Left ventricle myocardium inferior (tissue), 1 donor: Measurements from ENCODE around the gene KCNE1. TPM values are rescaled to one million over a fixed set of nuclear protein-coding genes. Genes with fewer than 3 reads are reported as not detected.
"Not testable (repeated sequence)": the region's sequence is repeated elsewhere in the genome, so short reads cannot be mapped to it uniquely, and the experiment has no call there.

ENCODE experiments used
- DNase-seq: peaks from one replicate; pipeline ENCODE4 v3.0.0-alpha.2; 2020
- H3K27ac ChIP-seq: fragments of 200-600 bp; replicated peaks from 2 replicates; pipeline ENCODE4 v1.8.0; 2021
- H3K27me3 ChIP-seq: fragments of 200-600 bp; 2 replicates; pipeline ENCODE4 v1.8.0; 2021; ENCODE audit warnings: low read depth
- H3K36me3 ChIP-seq: fragments of 200-600 bp; 2 replicates; pipeline ENCODE4 v1.8.0; 2021
- H3K4me1 ChIP-seq: fragments of 200-600 bp; 2 replicates; pipeline ENCODE4 v1.8.0; 2021
- H3K4me3 ChIP-seq: fragments of 200-600 bp; 2 replicates; pipeline ENCODE4 v1.8.0; 2021; ENCODE audit warnings: mild to moderate bottlenecking, moderate library complexity
- H3K9me3 ChIP-seq: fragments of 200-600 bp; replicated peaks from 2 replicates; pipeline ENCODE4 v1.8.0; 2021
- intact Hi-C: fragments of 100-400 bp; cut with micrococcal nuclease; formaldehyde crosslinking; loops from one replicate; pipeline ENCODE4 v1.11.0; 2022
- total RNA-seq: library from RNA; stranded (reverse); fragmentation: NEBNext Ultra II Directional; extraction: Animal tissue kit (Norgen Biotek cat#: 25700); gene quantifications from one replicate; pipeline ENCODE4 v1.2.1, GENCODE V29; 2021
- donor health status: DM: no; HTN: yes; CAD: no; lungs with severe emphysema.

The KCNE1 gene
- total RNA-seq, 1 donor from 2014 or later = 4.8 TPM

DNA sequence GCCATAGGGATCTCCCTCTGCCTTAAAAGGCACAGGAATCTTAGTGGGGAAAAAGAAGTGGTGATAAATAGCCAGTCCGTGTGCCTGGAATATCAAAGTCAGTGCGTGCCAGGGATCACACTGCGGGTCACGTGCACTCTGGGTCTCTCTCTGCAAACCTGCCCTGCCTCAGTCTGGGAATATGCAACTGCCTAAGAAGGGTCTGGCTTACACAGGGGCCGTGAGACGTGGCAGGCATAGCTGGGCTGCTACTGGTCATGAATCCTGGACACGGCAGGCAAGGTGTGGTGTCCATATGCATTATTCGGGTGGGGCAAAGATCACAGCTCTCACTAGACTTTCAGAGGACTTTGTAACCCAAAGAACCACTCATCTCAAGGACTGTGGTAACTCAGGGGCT, 65.0 kb downstream of the KCNE1 start:
- intact Hi-C loops, H3K4me1 ChIP-seq, H3K4me3 ChIP-seq, H3K27me3 ChIP-seq, H3K36me3 ChIP-seq, H3K9me3 ChIP-seq, DNase-seq, H3K27ac ChIP-seq: not testable (repeated sequence)

DNA sequence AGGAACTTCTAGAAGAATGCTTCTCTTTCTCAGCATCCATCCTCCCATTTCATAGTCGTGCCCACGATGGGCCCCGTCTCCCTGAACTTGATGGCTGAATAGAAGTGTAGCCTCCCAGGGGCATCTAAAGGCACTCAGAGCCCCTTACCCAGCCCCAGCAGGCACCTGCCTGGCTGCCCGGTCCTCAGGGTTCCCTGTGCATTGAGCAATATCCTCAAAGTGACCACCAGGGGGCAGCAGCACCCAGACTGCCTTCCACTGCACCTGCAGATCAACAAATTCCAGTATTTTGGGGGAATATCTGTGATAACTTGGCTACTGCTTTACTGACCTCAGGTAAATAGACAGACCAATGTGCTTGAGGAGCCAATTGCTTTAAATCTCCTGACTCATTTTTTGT, 68.5 kb downstream of the KCNE1 start:
- DNase-seq, H3K27ac ChIP-seq, H3K36me3 ChIP-seq, H3K4me3 ChIP-seq, H3K4me1 ChIP-seq, H3K9me3 ChIP-seq, intact Hi-C loops, H3K27me3 ChIP-seq: not testable (repeated sequence)

DNA sequence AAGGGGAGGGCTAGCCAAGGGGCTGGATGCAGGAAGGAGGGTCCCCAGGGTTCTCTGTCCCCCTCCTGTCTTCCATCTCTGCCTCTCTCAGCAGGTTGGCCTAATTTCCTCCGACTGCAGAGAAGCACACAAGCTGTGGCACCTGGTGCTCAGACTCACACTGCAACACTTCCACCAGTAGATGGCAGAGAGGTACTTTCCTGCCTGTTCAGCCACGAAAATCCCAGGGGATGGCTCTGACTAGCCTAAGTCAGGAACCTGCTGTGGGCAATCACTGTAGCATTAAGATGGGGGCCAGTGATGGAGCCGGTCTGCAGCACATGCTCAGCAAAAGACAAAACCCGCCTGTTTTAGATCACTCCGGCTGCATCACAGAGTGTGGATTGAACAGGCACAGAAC, 82.3 kb downstream of the KCNE1 start:
- H3K4me1 ChIP-seq, H3K27me3 ChIP-seq, H3K9me3 ChIP-seq, DNase-seq, H3K36me3 ChIP-seq, H3K27ac ChIP-seq, intact Hi-C loops, H3K4me3 ChIP-seq: not testable (repeated sequence)

DNA sequence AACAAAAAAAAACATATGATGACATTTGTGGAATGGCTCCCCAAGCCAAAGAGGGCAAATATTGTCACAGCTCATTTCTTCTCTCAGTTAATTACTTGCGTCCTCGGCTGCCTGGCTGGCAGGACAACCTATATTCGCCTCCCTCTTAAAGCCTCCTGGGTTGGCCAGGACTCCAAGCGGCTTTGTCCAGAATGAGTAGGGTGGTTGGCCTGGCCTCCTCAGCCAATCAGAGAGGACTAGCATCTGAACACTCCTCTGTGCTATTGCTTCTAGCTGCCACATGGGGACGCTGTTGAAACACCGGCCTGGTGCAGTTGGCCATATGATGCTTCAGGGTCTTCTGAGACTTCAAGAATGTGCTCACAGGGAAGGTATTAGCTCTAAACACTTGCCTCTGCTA, 83.6 kb downstream of the KCNE1 start:
- H3K4me1 ChIP-seq, H3K4me3 ChIP-seq, DNase-seq, H3K9me3 ChIP-seq, intact Hi-C loops, H3K36me3 ChIP-seq, H3K27ac ChIP-seq, H3K27me3 ChIP-seq: not testable (repeated sequence)

DNA sequence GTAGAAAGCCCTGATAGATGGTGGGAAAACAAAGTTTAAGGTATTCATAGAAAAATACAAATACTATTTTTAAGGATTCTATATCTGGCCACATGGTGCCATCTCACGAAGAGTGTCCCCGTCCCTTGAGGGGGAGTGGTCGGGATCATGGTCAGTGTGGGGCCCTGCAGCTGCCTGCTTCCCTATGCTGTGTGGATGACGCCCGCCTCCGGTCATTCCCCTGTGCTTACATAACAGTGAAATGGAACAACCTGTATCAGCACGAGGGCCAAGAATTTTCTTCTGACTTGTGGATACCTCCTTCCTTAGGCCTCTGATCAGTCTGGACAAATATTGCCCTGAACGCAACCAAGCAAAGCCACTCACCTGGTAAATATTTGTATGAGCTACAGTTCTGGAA, 84.7 kb downstream of the KCNE1 start:
- H3K4me3 ChIP-seq, intact Hi-C loops, H3K9me3 ChIP-seq, H3K36me3 ChIP-seq, DNase-seq, H3K4me1 ChIP-seq, H3K27ac ChIP-seq, H3K27me3 ChIP-seq: not testable (repeated sequence)

DNA sequence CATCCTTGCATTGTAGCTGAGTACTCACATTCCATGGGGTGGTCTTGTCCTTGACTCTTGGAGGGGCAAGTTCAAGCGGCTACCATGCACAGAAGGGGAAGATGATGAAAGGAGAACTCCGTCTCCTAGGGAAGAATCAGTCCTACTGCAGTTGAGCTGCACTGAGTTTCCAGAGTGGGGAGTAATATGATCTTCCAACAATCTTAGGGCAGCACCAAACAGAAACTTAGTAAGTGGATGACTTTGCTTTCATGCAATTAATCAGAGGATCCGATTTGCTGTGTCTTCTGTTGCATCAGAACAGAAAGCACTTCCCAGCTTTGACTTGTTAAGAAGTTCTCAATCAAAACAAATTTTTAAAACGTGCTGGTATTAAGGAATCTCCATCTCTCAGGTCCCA, 88.2 kb downstream of the KCNE1 start, which contains the start of gene SMIM34:
TSS of gene SMIM34 (minus strand) at position 147 of the 400 bp plus-strand sequence. CDS start at position 35, 112 bp downstream.
- H3K9me3 ChIP-seq, H3K4me3 ChIP-seq, H3K27me3 ChIP-seq, H3K36me3 ChIP-seq, H3K27ac ChIP-seq, intact Hi-C loops, H3K4me1 ChIP-seq, DNase-seq: not testable (repeated sequence)

DNA sequence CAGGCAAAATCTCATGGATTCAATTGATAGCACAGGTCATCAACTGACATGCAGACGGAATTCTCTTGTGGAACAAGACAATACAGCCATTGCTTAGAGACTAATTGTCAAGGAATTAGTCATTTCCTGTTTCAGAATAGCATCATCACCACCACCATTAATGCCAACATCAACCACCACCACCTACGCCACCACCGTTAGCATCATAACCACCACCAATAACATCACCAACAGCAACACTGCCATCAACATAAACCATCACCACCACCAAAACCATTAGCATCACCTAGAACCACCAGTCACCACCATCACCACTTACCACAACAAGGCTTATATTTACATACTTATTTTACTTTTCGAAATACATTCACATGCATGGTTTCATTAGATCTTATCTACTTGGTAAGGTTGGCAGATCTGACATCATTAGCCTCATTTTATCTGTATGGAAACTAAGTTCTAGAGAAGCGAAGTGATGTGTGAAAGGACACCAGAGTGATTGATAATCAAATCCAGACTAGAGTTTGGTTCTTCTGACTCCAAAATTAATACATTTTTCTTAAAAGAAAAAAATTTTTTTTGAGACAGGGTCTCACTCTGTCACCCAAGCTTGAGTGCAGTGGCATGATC, 94.4 kb downstream of the KCNE1 start:
- H3K9me3 ChIP-seq, H3K27me3 ChIP-seq, DNase-seq, H3K4me1 ChIP-seq, intact Hi-C loops, H3K27ac ChIP-seq, H3K4me3 ChIP-seq, H3K36me3 ChIP-seq: not testable (repeated sequence)

DNA sequence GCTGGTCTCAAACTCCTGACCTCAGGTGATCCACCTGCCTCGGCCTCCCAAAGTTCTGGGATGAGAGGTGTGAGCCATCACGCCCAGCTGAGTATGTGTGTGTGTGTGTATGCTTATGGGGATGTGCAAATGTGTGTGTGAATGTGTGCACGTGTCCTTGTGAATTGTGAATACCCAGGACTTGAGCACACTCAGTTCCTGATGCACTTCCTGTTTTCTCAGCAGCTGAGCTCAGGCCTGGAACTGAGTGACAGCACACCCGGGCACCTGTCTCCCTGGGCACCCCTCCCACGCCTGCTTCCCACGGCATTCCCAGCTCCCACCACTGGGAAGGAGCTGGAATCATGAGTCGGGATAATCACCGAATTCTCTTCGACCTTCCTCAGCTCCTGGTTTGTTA, 104.7 kb downstream of the KCNE1 start:
- intact Hi-C loops, DNase-seq, H3K27ac ChIP-seq, H3K9me3 ChIP-seq, H3K4me1 ChIP-seq, H3K4me3 ChIP-seq, H3K36me3 ChIP-seq, H3K27me3 ChIP-seq: not testable (repeated sequence)

DNA sequence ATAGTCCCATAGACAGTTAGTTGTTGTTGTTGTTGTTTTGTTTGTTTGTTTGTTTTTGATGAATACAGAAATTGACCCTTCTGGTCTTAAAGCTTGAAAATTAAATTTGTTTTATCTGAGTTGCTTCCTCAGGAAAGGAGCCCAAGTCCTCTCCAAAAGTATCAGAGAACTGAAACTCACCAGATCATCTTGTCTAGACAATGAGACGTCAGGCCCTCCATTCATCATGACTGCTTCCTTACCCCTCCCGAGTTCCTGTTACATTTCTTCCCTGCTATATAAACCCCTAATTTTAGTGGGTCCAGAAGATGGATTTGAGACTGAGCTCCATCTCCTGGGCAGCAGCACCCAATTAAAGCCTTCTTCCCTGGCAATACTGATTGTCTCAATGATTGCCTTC, 105.3 kb downstream of the KCNE1 start:
- H3K36me3 ChIP-seq, H3K27ac ChIP-seq, H3K27me3 ChIP-seq, DNase-seq, intact Hi-C loops, H3K9me3 ChIP-seq, H3K4me3 ChIP-seq, H3K4me1 ChIP-seq: not testable (repeated sequence)

DNA sequence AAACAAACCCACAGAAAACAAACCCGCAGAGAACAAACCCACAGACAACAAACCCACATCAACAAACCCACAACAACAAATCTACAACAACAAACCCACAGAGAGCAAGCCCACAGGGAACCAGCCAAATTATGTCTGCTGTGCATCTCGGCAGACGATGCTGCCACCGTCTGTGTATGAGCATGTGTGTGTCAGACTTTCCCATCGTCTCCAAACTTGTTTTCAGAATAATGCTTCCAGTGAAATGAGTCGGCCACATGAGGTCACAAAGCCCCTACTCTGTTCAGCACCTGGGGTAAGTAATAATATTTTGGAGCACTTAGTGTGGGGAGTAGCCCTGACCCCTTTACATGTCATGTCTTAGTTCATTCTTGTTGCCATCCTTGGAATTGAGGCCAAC, 105.9 kb downstream of the KCNE1 start:
- H3K9me3 ChIP-seq, H3K36me3 ChIP-seq, DNase-seq, intact Hi-C loops, H3K27ac ChIP-seq, H3K4me1 ChIP-seq, H3K4me3 ChIP-seq, H3K27me3 ChIP-seq: not testable (repeated sequence)

DNA sequence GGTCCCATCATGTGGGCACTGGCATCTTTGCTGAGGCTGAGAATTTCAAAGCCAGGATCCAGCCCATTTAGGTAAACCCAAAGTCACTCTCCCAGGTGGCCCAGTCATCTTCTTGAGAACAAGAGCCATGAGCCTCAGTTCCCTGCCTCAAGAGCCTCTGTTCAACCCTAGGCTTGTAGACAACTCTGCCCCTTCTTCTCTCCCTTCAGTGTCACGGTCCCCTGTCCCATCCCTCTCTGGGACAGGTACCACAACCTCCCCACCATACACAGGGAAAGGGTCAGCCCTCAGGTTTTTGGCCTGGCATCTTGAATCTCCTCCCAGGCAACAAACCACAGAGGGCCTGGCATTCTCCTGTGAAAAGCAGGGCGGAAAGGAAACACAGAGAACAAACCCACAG, 106.3 kb downstream of the KCNE1 start:
- H3K4me3 ChIP-seq, H3K27ac ChIP-seq, H3K27me3 ChIP-seq, H3K36me3 ChIP-seq, H3K4me1 ChIP-seq, DNase-seq, intact Hi-C loops, H3K9me3 ChIP-seq: not testable (repeated sequence)

DNA sequence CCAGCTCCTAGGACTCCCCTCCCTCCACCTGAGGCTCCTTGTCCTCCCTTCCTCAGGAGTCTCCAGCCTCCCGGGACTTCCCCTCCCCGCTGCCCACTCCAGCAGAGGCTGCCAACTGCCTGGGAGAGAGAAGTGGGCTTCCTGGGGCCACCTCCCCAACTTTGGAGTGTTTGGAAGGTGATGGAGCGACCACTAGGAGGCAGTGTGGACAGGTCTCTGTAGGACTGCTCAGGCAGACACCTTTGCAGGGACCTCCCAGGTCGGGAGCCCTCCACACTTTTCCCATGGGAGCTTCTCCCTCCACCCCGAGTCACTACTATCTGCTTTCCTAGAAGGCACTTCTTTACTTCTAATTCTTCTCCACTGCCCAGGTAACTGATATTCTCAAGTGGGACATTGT, 107.3 kb downstream of the KCNE1 start:
- H3K36me3 ChIP-seq, H3K27me3 ChIP-seq, H3K4me3 ChIP-seq, H3K9me3 ChIP-seq, DNase-seq, intact Hi-C loops, H3K27ac ChIP-seq, H3K4me1 ChIP-seq: not testable (repeated sequence)

DNA sequence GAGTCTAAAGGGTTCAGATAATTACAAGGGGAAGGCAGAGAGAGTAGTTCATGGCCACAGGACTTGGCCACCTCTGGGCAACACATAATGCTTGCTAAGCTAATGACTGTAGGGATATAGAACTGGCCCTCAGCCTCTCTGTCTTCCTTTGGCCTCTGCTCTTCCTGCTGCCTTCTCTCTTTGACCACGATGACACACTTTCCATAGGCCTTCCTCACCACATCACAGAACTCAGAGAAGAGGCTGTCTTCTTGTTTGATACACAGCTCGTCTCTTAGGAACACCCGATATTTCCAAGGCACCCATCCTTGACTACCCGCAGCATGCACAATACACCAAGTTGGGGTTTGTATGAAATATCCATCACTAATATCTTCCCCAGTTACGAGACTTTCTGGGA, 111.5 kb downstream of the KCNE1 start:
- H3K4me3 ChIP-seq, DNase-seq, H3K36me3 ChIP-seq, H3K9me3 ChIP-seq, H3K27me3 ChIP-seq, H3K4me1 ChIP-seq, H3K27ac ChIP-seq, intact Hi-C loops: not testable (repeated sequence)
